Measurements from ENCODE around the gene DNASE1L2. TPM values are rescaled to one million over a fixed set of nuclear protein-coding genes. Genes with fewer than 3 reads are reported as not detected.
A peak's percentile ranks its signal among the peaks of the same experiment; 100 is the strongest.

DNASE1L2 gene
- polyA plus RNA-seq, 3 donors, result 1.1 TPM; not detected in 2

GRCh38 chr16:2194166-2194834 is 41.9 kb upstream of the DNASE1L2 start:
- no peak for TF ChIP-seq CTCF (IDR thresholded peaks at IDR 0.05)
- peaks cover 49 to 63% (median 58%) of the 10 kb centered on the region in 3 donors for H3K27me3 Mint-ChIP-seq (ENCODE audit: low read depth in 3 of 3)
- 74% methylated on average over 5 of the region's 16 CpGs for WGBS (ENCODE audit: insufficient coverage)
- Histone ChIP-seq H3K4me2 (replicated peaks; ENCODE audit: extremely low read depth, low read length, poor library complexity, severe bottlenecking) (no peak overlapping the region), H3K9ac (ENCODE audit: insufficient read depth, low read length, poor library complexity, severe bottlenecking) (no peak overlapping the region), H3K4me1 (ENCODE audit: control insufficient read depth in 1 of 2, insufficient read depth in 2 of 2, low read length in 2 of 2) (peaks cover 3 to 7% of the 10 kb centered on the region in 2 donors), H3K36me3 (replicated peaks in 1 of 2; ENCODE audit: control insufficient read depth in 1 of 2, insufficient read depth in 2 of 2, low read length in 2 of 2) (no peaks in the 10 kb centered on the region), H3K9me3 (replicated peaks in 1 of 2; ENCODE audit: control insufficient read depth in 1 of 2, insufficient read depth in 1 of 2, low read length in 2 of 2) (peaks cover 0 to 7% of the 10 kb centered on the region in 2 donors), H3K4me3 (replicated peaks in 1 of 3; ENCODE audit: low read depth in 2 of 3, low read length in 3 of 3) (no peak overlapping the region), H2AFZ (ENCODE audit: insufficient read depth, low read depth, low read length, poor library complexity, severe bottlenecking) (no peak overlapping the region), H3K79me2 (ENCODE audit: insufficient read depth, low read length) (no peaks in the 10 kb centered on the region), H4K20me1 (ENCODE audit: insufficient read depth, low read length) (no peaks in the 10 kb centered on the region), H3K27me3 (ENCODE audit: control insufficient read depth in 2 of 2, insufficient read depth in 2 of 2, low read length in 2 of 2) (peaks cover 35 to 51% of the 10 kb centered on the region in 2 donors), H3K27ac (ENCODE audit: low read depth in 1 of 2, low read length in 2 of 2) (no peak overlapping the region)
- H3K36me3 Mint-ChIP-seq, result no peaks in the 10 kb centered on the region
- H3K4me1 Mint-ChIP-seq, result peaks cover 4% of the 10 kb centered on the region
- no peak for DNase-seq
- H3K4me3 Mint-ChIP-seq, result peak overlapping the region in 1 of 2 donors; percentile 74
- no peak overlapping the region for H3K27ac Mint-ChIP-seq
- peaks cover 0 to 13% (median 4%) of the 10 kb centered on the region in 7 donors for H3K9me3 Mint-ChIP-seq
- intact Hi-C loops (cut with micrococcal nuclease), result no loop called here

GRCh38 chr16:2194852-2195321 is 41.4 kb upstream of the DNASE1L2 start:
- WGBS (ENCODE audit: insufficient coverage), result 25% methylated on average over 8 of the region's 10 CpGs
- intact Hi-C loops (cut with micrococcal nuclease), result loop anchor here in 1 of 2 donors (5.0 kb wide), 1 partner anchor 57 kb away; the partner anchor contains the start of gene ECI1
- Histone ChIP-seq H4K20me1 (ENCODE audit: insufficient read depth, low read length) (no peaks in the 10 kb centered on the region), H3K9me3 (replicated peaks in 1 of 2; ENCODE audit: control insufficient read depth in 1 of 2, insufficient read depth in 1 of 2, low read length in 2 of 2) (peaks cover 0 to 7% of the 10 kb centered on the region in 2 donors), H3K4me1 (ENCODE audit: control insufficient read depth in 1 of 2, insufficient read depth in 2 of 2, low read length in 2 of 2) (peaks cover 3 to 7% of the 10 kb centered on the region in 2 donors), H3K79me2 (ENCODE audit: insufficient read depth, low read length) (no peaks in the 10 kb centered on the region), H3K4me3 (replicated peaks in 1 of 3; ENCODE audit: low read depth in 2 of 3, low read length in 3 of 3) (no peak overlapping the region), H3K27me3 (ENCODE audit: control insufficient read depth in 2 of 2, insufficient read depth in 2 of 2, low read length in 2 of 2) (peaks cover 35 to 54% of the 10 kb centered on the region in 2 donors), H3K4me2 (replicated peaks; ENCODE audit: extremely low read depth, low read length, poor library complexity, severe bottlenecking) (no peak overlapping the region), H3K9ac (ENCODE audit: insufficient read depth, low read length, poor library complexity, severe bottlenecking) (no peak overlapping the region), H3K27ac (ENCODE audit: low read depth in 1 of 2, low read length in 2 of 2) (no peak overlapping the region), H2AFZ (ENCODE audit: insufficient read depth, low read depth, low read length, poor library complexity, severe bottlenecking) (no peak overlapping the region), H3K36me3 (replicated peaks in 1 of 2; ENCODE audit: control insufficient read depth in 1 of 2, insufficient read depth in 2 of 2, low read length in 2 of 2) (no peaks in the 10 kb centered on the region)
- Mint-ChIP-seq H3K9me3 (peaks cover 0 to 13% (median 4%) of the 10 kb centered on the region in 7 donors), H3K4me3 (peak overlapping the region in 1 of 2 donors; percentile 74), H3K36me3 (no peaks in the 10 kb centered on the region), H3K27ac (peak overlapping the region in 1 of 7 donors; percentile 53), H3K27me3 (ENCODE audit: low read depth in 3 of 3) (peaks cover 51 to 68% (median 58%) of the 10 kb centered on the region in 3 donors), H3K4me1 (peaks cover 4% of the 10 kb centered on the region)
- DNase-seq, result peak; percentile 25 to 49 (median 32)
- peak; percentile 41 for TF ChIP-seq CTCF (IDR thresholded peaks at IDR 0.05)
